Activated naive CD4-positive, alpha-beta T cell treated with anti-CD3 and anti-CD28 coated beads for 36 hours (primary cell): ENCODE results near the gene CCL22. TPM values are rescaled to one million over a fixed set of nuclear protein-coding genes. Genes with fewer than 3 reads are reported as not detected.

Experiments
- CTCF ChIA-PET: fragments of 350-600 bp; sonication (Branson Sonifier 250); formaldehyde crosslinking; loops from one replicate; lab custom pipeline; 2021; ENCODE audit warnings: antibody characterized with exemption; lab: Charles Lee
- DNase-seq: peaks from one replicate; pipeline ENCODE4 v3.0.0-alpha.2; 2020
- H3K27ac Mint-ChIP-seq: one replicate; pipeline ENCODE4 v1.8.0; 2021; ENCODE audit warnings: mild to moderate bottlenecking, mixed read lengths
- H3K27me3 Mint-ChIP-seq: one replicate; pipeline ENCODE4 v1.8.0; 2021; ENCODE audit warnings: low read depth, mixed read lengths
- H3K36me3 Mint-ChIP-seq: one replicate; pipeline ENCODE4 v1.8.0; 2021; ENCODE audit warnings: low read depth, mixed read lengths
- H3K4me1 Mint-ChIP-seq: one replicate; pipeline ENCODE4 v1.8.0; 2021; ENCODE audit warnings: low read depth, mixed read lengths
- H3K4me3 Mint-ChIP-seq: one replicate; pipeline ENCODE4 v1.8.0; 2021; ENCODE audit warnings: mild to moderate bottlenecking, moderate library complexity, mixed read lengths
- H3K9me3 Mint-ChIP-seq: one replicate; pipeline ENCODE4 v1.8.0; 2021; ENCODE audit warnings: mixed read lengths
- intact Hi-C: fragments of 100-400 bp; cut with micrococcal nuclease; formaldehyde crosslinking; loops from one replicate; pipeline ENCODE4 v1.15.1; 2023
- total RNA-seq, 2 experiments: library from RNA; stranded (reverse); gene quantifications; one replicate each; pipeline ENCODE4 v1.2.3, GENCODE V29; 2021

Gene CCL22
- total RNA-seq, 2 experiments from 2014 or later, result 0.72 to 1.0 TPM

GRCh38 chr16:57381791-57382534 is 23.4 kb downstream of the CCL22 start:
- no peaks in the 10 kb centered on the region for H3K36me3 Mint-ChIP-seq
- no peak for DNase-seq
- no peaks in the 10 kb centered on the region for H3K27me3 Mint-ChIP-seq
- CTCF ChIA-PET, result interaction anchor here (0.6 to 2.0 kb wide), 2 partner anchors 34 to 142 kb away, joined by 4 to 13 read pairs; no protein-coding TSS in a partner anchor
- intact Hi-C loops, result no loop called here
- H3K4me1 Mint-ChIP-seq, result peaks cover 10% of the 10 kb centered on the region
- H3K27ac Mint-ChIP-seq, result no peak overlapping the region
- no peaks in the 10 kb centered on the region for H3K9me3 Mint-ChIP-seq
- H3K4me3 Mint-ChIP-seq, result no peak overlapping the region

- H3K36me3 Mint-ChIP-seq, result no peaks in the 10 kb centered on the region
- no peaks in the 10 kb centered on the region for H3K9me3 Mint-ChIP-seq
- no peak overlapping the region for H3K4me3 Mint-ChIP-seq
- H3K27ac Mint-ChIP-seq, result no peak overlapping the region
- CTCF ChIA-PET, result no interaction called here
- no peak for DNase-seq
- H3K27me3 Mint-ChIP-seq, result no peaks in the 10 kb centered on the region
- intact Hi-C loops, result no loop called here
- peaks cover 3% of the 10 kb centered on the region for H3K4me1 Mint-ChIP-seq
Measured at GRCh38 chr16:57382535-57383275, 24.1 kb downstream of the CCL22 start.

GRCh38 chr16:57383276-57384247 is 25.0 kb downstream of the CCL22 start:
- no peak overlapping the region for H3K4me3 Mint-ChIP-seq
- H3K27ac Mint-ChIP-seq, result no peak overlapping the region
- H3K36me3 Mint-ChIP-seq, result no peaks in the 10 kb centered on the region
- peaks cover 5% of the 10 kb centered on the region for H3K4me1 Mint-ChIP-seq
- intact Hi-C loops, result no loop called here
- DNase-seq, result no peak
- CTCF ChIA-PET, result no interaction called here
- H3K27me3 Mint-ChIP-seq, result no peaks in the 10 kb centered on the region
- H3K9me3 Mint-ChIP-seq, result no peaks in the 10 kb centered on the region

- H3K36me3 Mint-ChIP-seq, result no peaks in the 10 kb centered on the region
- H3K27ac Mint-ChIP-seq, result no peak overlapping the region
- no peaks in the 10 kb centered on the region for H3K9me3 Mint-ChIP-seq
- no peaks in the 10 kb centered on the region for H3K27me3 Mint-ChIP-seq
- H3K4me1 Mint-ChIP-seq, result peaks cover 6% of the 10 kb centered on the region
- no peak for DNase-seq
- H3K4me3 Mint-ChIP-seq, result no peak overlapping the region
- CTCF ChIA-PET, result no interaction called here
- intact Hi-C loops, result no loop called here
Measured at GRCh38 chr16:57384248-57385070, 25.9 kb downstream of the CCL22 start.

- Mint-ChIP-seq H3K27ac (no peak overlapping the region), H3K4me3 (no peak overlapping the region), H3K4me1 (peaks cover 6% of the 10 kb centered on the region), H3K9me3 (no peaks in the 10 kb centered on the region), H3K36me3 (no peaks in the 10 kb centered on the region), H3K27me3 (no peaks in the 10 kb centered on the region)
- no peak for DNase-seq
- CTCF ChIA-PET, result interaction anchor here (1.7 kb wide), 1 partner anchor 13 kb away, joined by 3 read pairs; no protein-coding TSS in a partner anchor
- intact Hi-C loops, result no loop called here
Measured at GRCh38 chr16:57385083-57385482, 26.5 kb downstream of the CCL22 start.

DNA sequence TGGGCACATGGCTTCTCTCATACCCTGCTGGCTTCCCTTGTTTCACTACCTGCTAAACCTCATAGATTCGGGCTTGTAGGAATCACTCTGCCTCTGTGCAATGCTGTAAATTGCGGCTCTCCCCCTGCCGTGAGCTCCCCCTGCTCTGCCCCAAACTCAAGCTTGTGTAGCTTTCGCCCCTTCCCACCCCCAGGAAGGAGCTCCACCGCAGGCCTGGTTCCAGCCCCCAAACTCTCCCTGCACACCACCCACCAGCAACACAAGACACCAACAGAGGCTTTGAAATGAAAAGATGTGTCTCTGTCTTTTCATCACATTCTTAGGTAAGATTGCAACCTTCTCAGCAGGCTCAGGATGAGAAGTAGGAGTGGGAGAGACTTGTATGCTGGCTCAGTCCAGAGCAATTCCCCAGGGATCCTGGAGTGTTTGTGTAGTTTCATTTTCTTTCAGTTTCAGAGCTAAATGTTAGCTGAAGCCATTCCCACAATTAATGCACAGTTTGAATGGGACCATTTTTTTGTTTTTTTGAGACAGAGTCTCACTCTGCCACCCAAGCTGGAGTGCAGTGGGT is 27.9 kb downstream of the CCL22 start:
- intact Hi-C loops, result no loop called here
- DNase-seq, result no peak
- no peak overlapping the region for H3K27ac Mint-ChIP-seq
- no peaks in the 10 kb centered on the region for H3K9me3 Mint-ChIP-seq
- CTCF ChIA-PET, result interaction anchor here (0.5 to 1.7 kb wide), 2 partner anchors 15 to 110 kb away, joined by 3 read pairs; no protein-coding TSS in a partner anchor
- peaks cover 6% of the 10 kb centered on the region for H3K4me1 Mint-ChIP-seq
- H3K36me3 Mint-ChIP-seq, result no peaks in the 10 kb centered on the region
- no peaks in the 10 kb centered on the region for H3K27me3 Mint-ChIP-seq
- H3K4me3 Mint-ChIP-seq, result no peak overlapping the region

DNA sequence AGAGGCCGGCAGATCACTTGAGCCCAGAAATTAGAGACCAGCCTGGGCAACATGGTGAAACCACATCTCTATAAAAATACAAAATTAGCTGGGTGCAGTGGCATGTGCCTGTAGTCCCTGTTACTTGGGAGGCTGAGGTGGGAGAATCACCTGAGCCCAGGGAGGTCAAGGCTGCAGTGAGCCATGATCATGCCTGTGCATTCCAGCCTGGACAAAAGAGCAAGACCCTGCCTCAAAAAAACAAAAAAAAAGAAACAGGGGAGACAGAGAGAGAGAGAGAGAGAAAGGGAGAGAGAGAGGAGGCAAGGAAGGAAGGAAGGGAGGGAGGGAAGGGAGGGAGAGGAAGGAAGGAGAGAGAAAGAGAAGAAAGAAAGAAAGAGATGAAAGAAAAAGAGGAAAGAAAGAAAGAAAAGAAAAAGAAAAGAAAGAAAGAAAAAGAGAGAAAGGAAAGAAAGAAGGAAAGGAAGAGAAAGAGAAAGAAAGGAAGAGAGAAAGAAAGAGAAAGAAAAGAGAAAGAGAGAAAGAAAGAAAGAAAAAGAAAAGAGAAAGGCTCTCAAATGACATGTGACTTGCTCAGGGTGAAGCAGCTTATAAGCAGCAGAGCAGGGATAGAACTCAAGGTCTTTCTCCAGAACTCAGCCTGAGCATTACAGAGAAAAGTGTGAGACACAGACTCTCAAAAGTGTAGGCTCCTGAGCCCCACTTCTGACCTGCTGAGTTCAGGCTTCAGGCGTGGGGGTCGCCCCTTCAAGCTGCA is 29.2 kb downstream of the CCL22 start:
- no peak overlapping the region for H3K27ac Mint-ChIP-seq
- H3K27me3 Mint-ChIP-seq, result no peaks in the 10 kb centered on the region
- H3K9me3 Mint-ChIP-seq, result no peaks in the 10 kb centered on the region
- CTCF ChIA-PET, result no interaction called here
- no peak for DNase-seq
- no peak overlapping the region for H3K4me3 Mint-ChIP-seq
- intact Hi-C loops, result no loop called here
- no peaks in the 10 kb centered on the region for H3K36me3 Mint-ChIP-seq
- peaks cover 6% of the 10 kb centered on the region for H3K4me1 Mint-ChIP-seq

DNA sequence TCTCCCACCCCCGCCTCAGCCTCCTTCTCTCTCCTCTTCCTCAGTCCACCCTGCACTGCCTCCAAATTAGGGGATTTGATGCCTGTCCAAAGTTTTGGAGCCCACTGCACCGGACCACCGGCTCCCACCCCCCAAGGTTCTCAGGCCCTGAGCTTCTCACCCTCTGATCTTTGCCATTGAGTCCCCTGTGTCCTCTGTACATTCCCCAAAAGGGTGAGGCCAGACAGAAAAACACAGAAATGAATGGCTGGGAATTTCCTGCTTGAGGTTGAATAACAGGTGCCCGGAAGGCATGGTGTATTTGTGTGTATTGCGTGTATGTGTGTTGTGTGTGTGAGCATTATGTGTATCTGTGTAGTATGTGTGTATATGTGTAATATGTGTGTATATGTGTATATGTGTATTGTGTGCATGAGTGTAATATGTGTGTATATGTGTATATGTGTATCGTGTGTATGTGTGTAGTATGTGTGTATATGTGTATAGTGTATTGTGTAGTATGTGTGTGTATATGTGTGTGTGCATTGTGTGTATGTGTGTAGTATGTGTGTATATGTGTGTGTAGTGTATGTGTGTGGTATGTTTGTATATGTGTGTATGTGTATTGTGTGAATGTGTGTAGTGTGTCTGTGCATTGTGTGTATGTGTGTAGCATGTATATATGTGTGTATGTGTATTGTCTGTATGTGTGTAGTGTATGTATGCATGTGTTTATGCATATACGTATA is 29.9 kb downstream of the CCL22 start:
- Mint-ChIP-seq H3K4me1 (peaks cover 6% of the 10 kb centered on the region), H3K36me3 (no peaks in the 10 kb centered on the region), H3K4me3 (no peak overlapping the region), H3K27me3 (no peaks in the 10 kb centered on the region), H3K27ac (no peak overlapping the region), H3K9me3 (no peaks in the 10 kb centered on the region)
- no peak for DNase-seq
- intact Hi-C loops, result no loop called here
- CTCF ChIA-PET, result interaction anchor here (0.6 kb wide), 1 partner anchor 129 kb away, joined by 3 read pairs; no protein-coding TSS in a partner anchor

DNA sequence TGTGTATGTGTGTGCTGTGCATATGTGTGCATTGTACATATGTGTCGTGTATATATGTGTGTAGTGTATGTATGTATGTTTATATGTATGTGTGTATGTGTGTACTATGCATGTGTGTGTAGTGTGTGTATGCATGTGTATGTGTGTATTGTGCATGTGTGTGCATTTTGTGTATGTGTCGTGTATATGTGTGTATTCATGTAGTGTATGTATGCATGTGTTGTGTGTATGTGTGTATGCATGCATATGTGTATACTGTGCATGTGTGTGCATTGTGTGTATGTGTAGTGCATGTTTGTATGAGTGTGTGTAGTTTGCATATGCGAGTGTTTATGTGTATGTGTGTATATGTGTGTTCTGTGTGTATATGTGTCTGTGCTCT is 30.5 kb downstream of the CCL22 start:
- intact Hi-C loops, result no loop called here
- CTCF ChIA-PET, result no interaction called here

DNA sequence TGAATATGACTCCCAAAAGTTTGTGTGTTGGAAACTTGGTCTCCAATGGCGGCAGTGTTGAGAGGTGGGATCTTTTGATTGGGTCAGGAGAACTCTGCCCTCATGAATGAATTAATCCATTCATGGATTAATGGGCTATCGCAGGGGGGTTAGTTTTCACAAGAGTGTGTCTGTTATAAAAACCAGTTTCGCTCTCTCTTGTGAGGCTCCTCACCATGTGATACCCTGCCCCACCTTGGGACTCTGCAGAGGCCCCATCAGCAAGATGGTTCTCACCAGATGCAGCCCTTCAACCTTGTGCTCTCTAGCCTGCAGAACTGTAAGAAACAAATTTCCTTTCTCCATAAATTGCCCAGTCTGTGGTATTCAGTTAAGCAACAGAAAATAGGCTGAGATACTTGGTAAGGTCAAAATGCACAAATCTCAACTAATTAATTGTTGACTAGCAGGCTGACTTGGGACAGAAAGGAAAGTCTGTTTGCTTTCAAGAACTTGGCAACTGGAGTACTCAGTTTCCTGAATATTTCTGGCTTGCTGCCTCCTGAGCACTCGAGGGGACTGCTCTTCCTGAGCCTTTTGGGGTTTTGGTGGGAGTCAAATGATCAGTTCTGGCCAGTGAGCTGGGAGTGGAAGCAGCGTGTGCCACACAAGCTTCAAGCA is 32.2 kb downstream of the CCL22 start:
- no peak overlapping the region for H3K27ac Mint-ChIP-seq
- CTCF ChIA-PET, result interaction anchor here (0.9 to 2.5 kb wide), 2 partner anchors 26 to 28 kb away, joined by 4 to 7 read pairs; no protein-coding TSS in a partner anchor
- H3K4me1 Mint-ChIP-seq, result peaks cover 6% of the 10 kb centered on the region
- no peaks in the 10 kb centered on the region for H3K36me3 Mint-ChIP-seq
- no peaks in the 10 kb centered on the region for H3K9me3 Mint-ChIP-seq
- intact Hi-C loops, result no loop called here
- no peak overlapping the region for H3K4me3 Mint-ChIP-seq
- H3K27me3 Mint-ChIP-seq, result no peaks in the 10 kb centered on the region
- DNase-seq, result no peak

More for the DNA sequence above, 30.5 kb downstream of the CCL22 start:
- no peak for DNase-seq
- Mint-ChIP-seq H3K9me3 (no peaks in the 10 kb centered on the region), H3K27me3 (no peaks in the 10 kb centered on the region), H3K4me3 (no peak overlapping the region), H3K36me3 (no peaks in the 10 kb centered on the region), H3K4me1 (peaks cover 6% of the 10 kb centered on the region), H3K27ac (no peak overlapping the region)
